ENCODE results near the gene S100A1.
"Not testable (repeated sequence)": the region's sequence is repeated elsewhere in the genome, so short reads cannot be mapped to it uniquely, and the experiment has no call there.

The S100A1 gene

DNA sequence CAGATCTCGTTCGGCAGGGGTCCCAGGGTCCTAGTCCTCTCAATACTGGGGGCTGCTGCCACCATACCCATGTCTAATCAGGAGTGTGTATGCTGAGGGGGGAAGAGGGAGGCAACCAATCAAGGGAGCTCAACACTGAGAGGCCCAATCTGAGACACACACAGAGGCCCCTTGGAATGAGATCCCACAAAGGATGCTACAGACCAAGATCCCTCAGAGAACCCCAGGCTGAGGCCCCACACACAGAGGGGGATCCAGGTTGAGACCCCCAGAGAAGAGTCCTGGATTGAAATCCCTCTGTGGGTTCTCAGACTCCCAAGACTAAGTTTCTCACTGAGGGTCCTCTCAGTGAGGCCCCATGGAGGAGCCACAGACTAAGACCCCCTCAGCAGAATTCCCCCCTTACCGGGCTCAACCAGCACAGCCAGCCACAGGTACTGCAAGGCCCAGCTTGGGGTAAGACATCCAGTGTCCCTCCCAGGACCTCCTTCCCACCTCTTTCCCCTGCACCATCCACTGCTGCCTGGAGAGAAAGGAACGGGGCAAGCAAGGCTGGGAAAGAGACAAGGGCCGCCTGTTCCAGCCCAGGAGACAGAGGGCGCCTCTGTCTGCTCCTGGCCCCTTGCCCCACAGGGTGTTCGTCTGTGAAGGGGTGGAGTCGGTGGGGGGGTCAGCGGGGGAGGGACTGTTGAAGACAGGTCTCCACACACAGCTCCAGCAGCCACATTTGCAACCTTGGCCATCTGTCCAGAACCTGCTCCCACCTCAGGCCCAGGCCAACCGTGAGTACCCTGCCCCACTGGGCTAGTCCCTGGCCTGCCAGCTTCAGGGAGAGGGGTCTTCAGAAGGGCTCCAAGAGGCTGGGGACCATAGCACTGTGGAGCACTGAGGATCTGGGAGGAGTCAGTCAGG, at the start of gene S100A1:
TSS of gene S100A1 (plus strand) at position 720 of the 912 bp plus-strand sequence. CDS start 2,088 bp downstream, outside the sequence.
- no peak for DNase-seq (ENCODE audit: low read depth in 2 of 2)

DNA sequence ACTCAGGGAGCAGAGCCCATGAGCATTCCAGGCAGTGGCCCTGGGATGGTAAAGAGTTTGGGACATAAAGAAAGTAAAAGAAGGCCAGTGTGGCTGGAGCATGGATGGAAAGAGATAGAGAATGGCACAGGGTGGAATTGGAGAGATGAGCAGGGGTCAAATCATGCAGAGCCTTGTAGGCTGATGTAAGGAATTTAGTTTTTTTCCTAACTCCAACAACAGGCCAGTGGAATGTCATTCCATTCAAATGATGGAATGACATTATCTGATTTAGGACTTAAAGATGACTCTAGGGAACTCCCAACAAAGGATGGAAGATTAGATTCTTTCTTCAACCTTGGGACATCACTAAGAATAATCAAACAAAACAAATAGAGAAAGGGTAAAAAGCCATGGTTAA, 49.7 kb upstream of the S100A1 start:
- no peak for DNase-seq (ENCODE audit: low read depth in 2 of 2)

DNA sequence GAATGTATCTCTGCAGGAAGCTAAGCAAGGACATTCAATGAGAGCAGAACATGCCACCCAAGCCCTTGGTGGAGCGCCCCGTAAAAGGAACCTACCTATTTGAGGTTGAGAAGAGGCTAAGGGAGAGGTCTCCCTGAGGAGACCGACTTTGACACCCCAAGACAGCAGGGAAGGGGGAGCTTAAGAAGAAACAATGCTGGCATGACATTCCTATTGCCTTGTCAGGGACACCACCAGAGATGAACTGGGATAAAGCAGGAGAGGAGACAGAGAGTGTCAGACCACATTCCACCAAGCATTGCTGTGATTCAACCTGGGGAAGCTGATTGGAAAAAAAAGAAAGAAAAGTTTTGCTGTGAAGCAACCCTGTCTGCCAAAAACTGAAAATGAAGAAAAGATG, 49.3 kb upstream of the S100A1 start:
- DNase-seq (ENCODE audit: low read depth in 2 of 2) = no peak

DNA sequence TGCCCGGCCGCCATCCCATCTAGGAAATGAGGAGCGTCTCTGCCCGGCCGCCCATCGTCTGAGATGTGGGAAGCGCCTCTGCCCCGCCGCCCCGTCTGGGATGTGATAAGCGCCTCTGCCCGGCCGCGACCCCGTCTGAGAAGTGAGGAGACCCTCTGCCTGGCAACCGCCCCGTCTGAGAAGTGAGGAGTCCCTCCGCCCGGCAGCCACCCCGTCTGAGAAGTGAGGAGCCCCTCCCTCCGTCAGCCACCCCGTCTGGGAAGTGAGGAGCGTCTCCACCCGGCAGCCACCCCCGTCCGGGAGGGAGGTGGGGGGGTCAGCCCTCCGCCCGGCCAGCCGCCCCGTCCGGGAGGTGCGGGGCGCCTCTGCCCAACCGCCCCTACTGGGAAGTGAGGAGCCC, 45.4 kb upstream of the S100A1 start:
- DNase-seq (ENCODE audit: low read depth in 2 of 2) = not testable (repeated sequence)

DNA sequence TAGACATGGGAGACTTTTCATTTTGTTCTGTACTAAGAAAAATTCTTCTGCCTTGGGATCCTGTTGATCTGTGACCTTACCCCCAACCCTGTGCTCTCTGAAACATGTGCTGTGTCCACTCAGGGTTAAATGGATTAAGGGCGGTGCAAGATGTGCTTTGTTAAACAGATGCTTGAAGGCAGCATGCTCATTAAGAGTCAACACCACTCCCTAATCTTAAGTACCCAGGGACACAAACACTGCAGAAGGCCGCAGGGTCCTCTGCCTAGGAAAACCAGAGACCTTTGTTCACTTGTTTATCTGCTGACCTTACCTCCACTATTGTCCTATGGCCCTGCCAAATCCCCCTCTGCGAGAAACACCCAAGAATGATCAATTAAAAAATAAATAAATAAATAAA, 44.7 kb upstream of the S100A1 start:
- DNase-seq (ENCODE audit: low read depth in 2 of 2) = not testable (repeated sequence)

DNA sequence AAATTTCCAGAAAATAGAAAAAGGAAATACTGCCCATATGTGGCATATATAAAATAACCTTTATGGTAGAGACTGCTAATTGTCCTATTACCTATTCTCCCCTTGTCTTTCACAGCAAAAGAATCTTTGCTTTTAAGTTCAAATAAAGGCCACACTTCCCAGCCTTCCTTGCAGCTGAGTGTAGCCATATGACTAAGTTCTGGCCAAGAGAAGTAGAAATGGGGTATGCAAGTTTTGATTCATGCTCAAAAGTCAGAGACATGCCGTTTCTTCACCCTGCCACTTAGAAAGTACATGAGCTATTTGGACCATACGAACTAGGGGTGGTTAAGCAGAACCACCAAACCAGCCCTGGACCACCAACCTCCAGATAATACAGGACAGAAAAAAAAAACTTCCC, 44.3 kb upstream of the S100A1 start:
- DNase-seq (ENCODE audit: low read depth in 2 of 2) = no peak

DNA sequence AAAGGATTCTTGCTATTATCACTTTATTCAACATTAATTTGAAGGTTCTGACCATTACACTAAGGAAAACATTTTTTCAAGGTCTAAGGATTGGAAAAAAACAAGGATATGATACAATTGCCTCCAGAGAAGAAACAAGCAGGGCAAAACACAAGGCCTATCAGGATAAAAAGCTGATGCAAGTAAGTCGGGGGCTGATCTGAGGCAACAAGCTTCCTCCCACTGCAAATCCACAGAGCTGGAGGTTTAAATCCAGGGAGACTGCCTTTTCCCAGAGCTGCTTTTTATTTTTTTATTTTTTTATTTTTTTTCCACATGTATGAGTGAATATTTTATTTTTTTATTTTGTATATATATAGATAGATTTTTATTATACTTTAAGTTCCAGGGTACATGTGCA, 43.2 kb upstream of the S100A1 start:
- no peak for DNase-seq (ENCODE audit: low read depth in 2 of 2)

DNA sequence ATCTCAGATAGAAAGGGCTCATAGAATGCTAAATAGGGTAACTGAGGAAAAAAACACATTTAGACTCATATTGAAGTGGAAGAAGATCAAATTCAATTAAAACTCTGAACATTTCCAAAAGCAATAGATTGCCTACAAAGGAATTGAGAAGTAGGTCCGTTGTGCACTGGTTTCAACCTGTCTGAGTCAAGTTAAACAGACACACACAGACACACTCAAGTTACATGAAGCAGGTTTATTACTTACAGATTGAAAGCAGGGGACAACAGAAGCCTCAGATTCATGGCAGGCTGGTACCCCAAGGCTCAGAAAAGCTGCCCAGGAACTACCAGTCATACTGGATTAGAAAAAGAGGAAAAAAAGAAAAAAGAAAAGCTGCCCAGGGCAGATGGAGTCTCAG, 41.9 kb upstream of the S100A1 start:
- no peak for DNase-seq (ENCODE audit: low read depth in 2 of 2)

DNA sequence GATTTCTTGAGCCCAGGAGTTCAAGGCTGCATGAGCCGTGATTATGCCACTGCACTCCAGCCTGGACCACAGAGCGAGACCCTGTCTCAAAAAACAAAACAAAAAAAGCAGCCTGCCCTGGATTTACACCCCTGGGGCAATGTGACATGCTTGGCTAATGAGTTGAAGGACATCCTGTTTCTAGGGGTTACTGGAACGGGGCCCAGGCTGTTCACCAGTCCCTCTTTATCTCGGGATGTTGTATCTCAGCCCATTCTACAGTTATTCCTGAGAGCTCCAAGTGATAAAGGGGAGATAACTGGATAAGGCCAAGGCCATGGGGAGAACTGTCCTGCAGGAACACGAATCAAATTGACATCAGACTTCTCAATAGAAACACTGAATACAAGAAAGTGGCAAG, 40.9 kb upstream of the S100A1 start:
- DNase-seq (ENCODE audit: low read depth in 2 of 2) = no peak

DNA sequence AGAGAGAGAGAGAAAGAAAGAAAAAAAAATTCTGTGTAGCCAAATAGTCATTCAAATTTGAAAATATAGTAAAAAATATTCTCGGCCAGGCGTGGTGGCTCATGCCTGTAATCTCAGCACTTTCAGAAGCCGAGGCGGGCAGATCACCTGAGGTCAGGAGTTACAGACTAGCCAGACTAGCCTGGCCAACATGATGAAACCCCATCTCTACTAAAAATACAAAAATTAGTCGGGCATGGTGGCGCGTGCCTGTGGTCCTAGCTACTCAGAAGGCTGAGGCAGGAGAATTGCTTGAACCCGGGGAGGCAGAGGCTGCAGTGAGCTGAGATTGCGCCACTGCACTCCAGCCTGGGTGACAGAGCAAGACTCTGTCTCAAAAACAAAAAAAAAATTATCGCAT, 40.2 kb upstream of the S100A1 start:
- DNase-seq (ENCODE audit: low read depth in 2 of 2) = not testable (repeated sequence)

DNA sequence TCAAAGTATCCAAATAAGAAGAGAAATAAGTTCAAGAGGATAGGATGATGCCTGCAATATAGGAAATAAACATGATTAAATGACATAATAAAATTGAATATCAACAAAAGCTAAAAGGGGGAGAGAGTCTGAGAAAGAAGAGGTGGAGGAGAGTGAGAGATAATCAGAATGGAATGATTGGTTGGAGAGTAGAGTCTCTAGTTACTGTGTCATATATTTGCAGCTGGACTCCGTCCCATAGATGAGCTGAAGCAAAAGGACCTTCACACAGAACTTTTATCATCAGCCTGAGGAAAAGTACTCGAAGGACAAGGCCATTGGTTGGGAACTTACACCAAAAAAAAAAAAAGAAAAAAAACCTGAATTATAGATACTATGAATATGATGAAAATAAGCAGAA, 39.8 kb upstream of the S100A1 start:
- DNase-seq (ENCODE audit: low read depth in 2 of 2) = no peak

DNA sequence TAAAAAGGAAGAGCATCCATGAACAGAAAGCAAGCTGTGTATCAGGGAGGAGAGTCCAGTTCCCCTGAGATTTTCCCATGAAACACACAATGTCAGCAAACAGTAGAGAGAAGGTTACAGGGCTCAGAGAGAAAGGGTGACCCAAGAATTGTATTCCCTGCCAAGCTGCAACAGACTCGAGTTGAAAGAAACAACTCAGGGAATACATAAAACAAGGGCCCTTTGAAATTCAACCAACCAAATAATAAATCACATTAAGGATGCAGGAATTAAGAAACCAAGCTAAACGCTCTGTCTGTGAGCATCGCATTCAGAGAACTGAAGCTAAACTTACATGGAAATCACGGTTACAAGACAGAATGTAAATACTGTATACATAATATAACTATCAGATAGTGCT, 35.5 kb upstream of the S100A1 start:
- DNase-seq (ENCODE audit: low read depth in 2 of 2) = no peak

DNA sequence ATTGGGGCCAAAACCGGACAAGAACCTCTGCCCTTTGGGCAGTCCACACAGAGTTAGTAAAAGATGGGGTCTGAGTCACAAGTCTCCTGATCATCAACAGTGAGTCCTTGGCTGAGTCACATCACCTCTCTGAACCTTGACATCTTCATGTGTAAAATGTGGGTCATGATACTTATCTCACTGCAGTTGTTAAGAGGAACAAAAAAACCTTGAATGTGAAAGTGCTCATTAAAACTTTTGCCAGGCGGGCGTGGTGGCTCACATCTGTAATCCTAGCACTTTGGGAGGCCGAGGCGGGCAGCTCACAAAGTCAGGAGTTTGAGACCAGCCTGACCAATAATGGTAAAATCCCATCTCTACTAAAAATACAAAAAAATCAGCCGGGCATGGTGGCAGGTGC, 31.0 kb upstream of the S100A1 start:
- no peak for DNase-seq (ENCODE audit: low read depth in 2 of 2)

DNA sequence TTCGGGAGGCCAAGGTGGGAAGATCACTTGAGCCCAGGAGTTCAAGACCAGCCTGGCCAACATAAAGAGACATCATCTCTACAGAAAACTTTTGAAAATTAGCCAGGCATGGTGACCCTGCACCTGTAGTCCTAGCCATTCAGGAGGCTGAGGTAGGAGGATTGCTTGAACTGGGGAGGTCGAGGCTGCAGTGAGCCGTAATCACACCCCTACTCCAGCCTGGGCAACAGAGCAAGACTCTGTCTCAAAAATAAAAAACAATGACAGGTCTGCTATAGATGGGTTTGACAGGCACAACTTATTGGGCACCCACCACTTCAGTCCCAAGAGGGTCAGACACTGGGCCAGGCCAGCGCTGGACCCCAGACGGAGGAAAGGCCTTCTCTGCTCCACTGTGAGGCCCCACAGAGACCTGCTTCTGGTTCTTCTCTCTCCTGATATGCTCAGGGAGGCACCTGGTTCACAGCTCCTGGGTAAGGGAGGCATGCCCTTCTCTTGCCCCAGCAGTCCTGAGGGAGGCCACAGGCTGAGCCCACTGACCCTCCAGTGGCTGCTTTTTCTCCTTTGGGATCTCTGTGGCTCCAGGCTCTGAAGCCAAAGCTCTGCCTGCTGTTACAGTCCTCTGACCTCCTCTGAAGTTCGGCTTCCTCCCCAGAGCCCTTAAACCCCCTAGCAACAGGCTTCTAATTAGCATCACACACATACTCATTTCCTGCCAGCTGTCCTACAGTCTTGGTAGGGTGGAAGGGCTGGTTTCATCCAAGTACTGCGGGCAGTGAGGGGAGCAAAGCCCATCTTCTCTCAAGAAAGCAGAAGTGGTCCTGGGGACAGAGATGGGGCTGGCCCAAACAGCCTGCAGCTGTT, 29.7 kb upstream of the S100A1 start:
- peak in 1 of 2 donors; percentile 3 for DNase-seq (ENCODE audit: low read depth in 2 of 2)

DNA sequence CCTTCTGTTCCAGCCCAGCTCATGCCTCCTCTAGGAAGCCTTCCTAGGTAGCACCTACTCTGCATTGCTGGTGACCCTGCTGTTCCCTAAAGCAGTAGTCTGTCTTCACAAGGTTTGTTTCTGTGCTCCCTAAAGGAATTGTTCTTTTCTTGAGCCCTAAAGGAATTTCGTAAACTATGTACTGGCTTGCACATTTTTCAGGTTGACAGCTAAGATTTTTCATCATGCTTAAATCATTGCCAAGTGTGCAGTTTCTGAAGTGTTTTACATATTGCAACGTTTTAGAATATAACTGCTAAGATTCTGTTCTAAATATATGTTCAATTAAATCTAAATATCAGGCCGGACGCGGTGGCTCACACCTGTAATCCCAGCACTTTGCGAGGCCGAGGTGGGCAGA, 28.4 kb upstream of the S100A1 start:
- no peak for DNase-seq (ENCODE audit: low read depth in 2 of 2)

DNA sequence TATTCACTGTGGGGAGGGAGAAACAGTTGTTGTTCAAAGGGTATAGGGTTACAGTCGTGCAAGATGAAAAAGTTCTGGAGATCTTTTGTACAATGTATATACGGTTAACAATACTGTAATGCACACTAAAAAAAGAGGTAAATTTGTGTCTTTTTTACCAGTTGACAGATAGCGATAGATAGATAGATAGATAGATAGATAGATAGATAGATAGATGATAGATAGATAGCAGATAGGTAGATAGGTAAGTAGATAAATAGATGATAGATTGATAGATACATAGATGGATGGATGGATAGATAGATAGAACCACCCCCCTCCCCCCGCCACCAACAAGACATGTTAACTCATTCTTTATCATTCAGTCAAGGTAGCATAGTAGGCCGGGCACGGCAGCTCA, 25.5 kb upstream of the S100A1 start:
- DNase-seq (ENCODE audit: low read depth in 2 of 2) = no peak

DNA sequence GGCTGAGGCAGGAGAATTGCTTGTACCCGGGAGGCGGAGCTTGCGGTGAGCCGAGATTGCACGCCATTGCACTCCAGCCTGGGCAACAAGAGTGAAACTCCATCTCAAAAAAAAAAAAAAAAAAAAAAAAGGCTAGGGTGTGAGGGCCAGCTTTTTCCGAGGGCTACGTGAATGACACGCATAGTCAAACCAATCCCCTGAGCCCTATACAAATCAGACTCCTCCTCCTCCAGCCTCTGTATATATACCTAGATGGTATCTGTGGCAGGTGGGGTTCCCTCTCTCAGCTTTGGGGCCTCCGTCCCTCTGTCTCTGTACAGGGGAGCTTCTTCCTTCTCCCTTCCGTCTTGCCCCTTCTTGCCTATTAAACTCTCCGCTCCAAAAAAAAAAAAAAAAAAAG, 22.0 kb upstream of the S100A1 start:
- no peak for DNase-seq (ENCODE audit: low read depth in 2 of 2)

DNA sequence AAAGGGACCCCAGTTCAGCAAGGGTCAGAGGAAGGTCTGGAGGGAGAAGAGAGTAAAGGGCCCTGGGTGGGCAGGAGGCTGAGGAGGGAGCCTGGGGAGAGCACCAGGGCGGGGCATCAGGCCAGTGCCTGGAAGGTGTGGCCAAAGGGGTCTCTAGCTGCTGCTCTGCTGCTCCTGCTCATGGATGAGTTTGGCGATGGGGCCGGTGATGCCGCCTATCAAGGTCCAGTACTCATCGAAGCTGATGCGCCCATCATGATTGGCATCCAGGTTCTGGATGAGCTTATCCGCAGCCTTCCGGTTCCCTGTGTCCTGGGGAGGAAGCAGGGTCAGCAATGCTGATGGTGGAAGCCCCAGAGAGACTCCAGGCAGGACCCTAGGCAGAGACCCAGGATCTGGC, 20.9 kb upstream of the S100A1 start:
- no peak for DNase-seq (ENCODE audit: low read depth in 2 of 2)

DNA sequence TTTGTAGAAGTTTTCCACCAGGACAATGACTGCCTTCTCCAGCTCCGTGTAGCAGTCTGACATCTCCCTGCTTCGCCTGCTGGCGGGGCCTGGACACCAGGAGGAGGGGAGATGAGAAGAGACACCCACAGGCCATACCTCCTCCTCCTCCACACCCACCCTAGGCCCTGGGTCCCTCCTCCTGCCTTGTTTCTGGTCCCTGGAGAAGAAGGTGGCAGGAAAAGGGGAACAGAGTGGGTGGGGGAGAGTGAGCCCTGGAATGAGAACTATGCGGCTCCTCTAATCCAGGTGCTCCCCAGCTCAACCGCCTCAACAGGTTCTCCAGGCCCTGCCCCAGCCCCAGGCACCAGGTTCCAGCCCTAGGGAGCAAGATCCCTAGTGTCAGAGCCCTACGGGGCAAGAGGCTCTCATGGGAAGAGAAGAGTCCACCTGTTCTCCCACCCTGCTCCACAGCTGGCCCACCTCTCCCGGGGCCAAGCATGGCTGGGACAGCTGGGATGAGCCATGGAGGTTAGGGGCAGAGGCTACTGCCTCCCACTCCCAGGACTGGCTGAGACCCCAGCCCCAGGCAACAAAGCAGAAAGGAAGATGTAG, 20.0 kb upstream of the S100A1 start:
- DNase-seq (ENCODE audit: low read depth in 2 of 2) = no peak

DNA sequence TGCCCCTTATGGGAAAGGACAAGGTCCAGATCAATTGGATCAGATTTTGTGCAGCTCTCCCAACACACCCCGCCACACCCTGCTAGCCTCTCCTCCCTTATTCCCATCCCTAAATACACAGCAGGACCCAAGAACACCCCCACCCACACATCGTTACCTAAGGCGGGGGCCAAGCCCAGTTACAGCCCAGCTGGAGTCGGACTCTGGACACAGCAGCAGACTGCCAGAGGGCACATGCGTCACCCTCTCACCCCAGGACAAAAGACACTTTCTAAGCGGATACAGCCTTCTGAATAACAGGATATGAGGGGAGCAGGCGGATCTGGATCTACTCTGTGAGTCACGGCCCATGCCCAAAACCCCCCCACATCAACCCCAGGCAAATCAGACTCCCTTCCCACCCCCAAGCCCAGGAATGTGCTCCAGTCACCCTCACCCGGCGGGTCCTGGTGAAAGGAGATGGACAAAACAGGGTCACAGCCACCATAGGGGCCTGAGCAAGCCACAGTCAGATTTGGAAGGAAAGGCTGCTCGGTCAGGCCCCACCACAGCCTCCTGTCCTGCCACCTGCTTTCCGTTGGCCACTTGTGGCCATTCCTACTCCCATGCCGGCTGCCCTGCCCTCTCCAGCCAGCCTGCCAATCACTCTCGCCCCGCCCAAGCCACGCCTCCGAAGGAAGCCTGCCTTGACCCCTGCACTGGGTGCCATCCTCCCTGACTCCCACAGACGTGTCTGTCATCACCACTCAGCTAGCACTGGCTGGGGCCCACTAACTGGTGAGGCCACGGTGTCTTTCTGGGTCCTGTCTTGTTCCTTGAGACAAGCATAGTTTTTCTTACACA, 19.3 kb upstream of the S100A1 start:
- no peak for DNase-seq (ENCODE audit: low read depth in 2 of 2)

DNA sequence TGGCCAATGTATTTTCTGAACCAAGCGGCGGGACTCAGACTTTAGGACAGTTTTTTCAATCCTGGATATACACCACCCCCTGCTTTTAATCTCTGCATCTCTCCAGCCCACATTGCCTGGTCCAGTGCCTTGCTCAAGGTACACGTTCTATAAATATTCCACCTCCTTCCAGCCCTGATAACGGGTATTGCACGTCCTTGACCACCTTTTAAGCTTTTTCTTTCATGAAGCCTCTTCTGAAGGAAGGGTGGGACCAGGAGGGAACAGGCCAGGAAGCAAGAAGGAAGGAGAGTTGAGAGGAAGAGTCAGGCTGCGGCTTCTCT, 18.7 kb upstream of the S100A1 start:
- no peak for DNase-seq (ENCODE audit: low read depth in 2 of 2)

DNA sequence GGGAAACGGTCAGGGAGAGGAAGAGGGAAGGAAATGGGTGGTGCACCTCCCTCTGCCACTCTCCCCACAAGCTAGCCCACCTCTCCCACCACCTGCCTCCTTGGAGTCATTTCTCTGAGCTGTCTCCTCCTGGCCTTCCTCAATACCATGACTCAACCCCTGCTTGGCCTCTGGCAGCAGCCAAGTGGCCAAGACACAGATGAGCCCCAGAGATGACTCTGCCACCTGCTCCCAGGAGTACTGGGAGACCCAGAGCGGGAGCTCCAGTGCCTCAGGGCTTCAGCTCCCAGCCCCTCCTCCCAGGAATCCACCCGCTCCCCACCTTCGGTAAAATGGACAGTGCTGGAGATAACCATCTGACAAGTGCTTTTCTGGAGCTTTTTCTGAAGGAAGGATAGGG, 17.9 kb upstream of the S100A1 start:
- DNase-seq (ENCODE audit: low read depth in 2 of 2) = no peak

All from stimulated activated CD8-positive, alpha-beta memory T cell treated with anti-CD3 and anti-CD28 coated beads, Interleukin-15, amount 100 ng/mL, for 48 hours (primary cell).